Measurements from ENCODE around the gene SIGLEC12. TPM values are rescaled to one million over a fixed set of nuclear protein-coding genes. Genes with fewer than 3 reads are reported as not detected.

Gene SIGLEC12
- total and polyA plus RNA-seq, 2 of the 13 experiments (the other 11 are each of a cell fraction or from before 2014, with no cell fraction given), result not detected

DNA sequence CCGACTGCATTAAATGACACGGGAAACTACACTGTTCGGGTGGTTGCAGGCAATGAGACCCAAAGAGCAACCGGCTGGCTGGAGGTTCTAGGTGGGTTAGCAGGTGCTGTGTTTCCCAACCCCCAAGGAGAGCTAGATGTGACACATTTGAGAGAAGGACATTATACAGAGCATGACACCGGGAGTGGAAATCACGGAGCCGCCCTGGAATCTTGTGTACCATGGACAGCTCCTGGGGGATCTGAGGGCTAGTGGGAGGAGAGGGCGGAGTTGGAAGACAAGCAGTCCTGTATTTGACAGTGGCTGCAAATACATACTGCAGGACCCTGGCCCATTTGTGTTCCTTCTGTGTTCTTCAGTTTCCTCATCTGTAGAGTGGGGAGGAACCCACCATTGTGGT is 21.0 kb downstream of the SIGLEC12 start (continued):
- TF ChIP-seq, protein P1, sequence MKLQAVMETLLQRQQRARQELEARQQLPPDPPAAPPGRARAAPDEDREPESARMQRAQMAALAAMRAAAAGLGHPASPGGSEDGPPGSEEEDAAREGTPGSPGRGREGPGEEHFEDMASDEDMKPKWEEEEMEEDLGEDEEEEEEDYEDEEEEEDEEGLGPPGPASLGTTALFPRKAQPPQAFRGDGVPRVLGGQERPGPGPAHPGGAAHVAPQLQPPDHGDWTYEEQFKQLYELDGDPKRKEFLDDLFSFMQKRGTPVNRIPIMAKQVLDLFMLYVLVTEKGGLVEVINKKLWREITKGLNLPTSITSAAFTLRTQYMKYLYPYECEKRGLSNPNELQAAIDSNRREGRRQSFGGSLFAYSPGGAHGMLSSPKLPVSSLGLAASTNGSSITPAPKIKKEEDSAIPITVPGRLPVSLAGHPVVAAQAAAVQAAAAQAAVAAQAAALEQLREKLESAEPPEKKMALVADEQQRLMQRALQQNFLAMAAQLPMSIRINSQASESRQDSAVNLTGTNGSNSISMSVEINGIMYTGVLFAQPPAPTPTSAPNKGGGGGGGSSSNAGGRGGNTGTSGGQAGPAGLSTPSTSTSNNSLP (IDR thresholded peaks at IDR 0.05; ENCODE audit: low read depth, low read length), result no peak
- TF ChIP-seq, protein P2, sequence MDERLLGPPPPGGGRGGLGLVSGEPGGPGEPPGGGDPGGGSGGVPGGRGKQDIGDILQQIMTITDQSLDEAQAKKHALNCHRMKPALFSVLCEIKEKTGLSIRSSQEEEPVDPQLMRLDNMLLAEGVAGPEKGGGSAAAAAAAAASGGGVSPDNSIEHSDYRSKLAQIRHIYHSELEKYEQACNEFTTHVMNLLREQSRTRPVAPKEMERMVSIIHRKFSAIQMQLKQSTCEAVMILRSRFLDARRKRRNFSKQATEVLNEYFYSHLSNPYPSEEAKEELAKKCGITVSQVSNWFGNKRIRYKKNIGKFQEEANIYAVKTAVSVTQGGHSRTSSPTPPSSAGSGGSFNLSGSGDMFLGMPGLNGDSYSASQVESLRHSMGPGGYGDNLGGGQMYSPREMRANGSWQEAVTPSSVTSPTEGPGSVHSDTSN (CRISPR knock-in tag; IDR thresholded peaks at IDR 0.05), result no peak
- no peak for TF ChIP-seq SP5 (CRISPR knock-in tag; IDR thresholded peaks at IDR 0.05; ENCODE audit: borderline replicate concordance, low read depth)
- TF ChIP-seq, protein P3, sequence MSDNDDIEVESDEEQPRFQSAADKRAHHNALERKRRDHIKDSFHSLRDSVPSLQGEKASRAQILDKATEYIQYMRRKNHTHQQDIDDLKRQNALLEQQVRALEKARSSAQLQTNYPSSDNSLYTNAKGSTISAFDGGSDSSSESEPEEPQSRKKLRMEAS (IDR thresholded peaks at IDR 0.05), result no peak
- no peak for TF ChIP-seq ZNF549 (CRISPR knock-in tag; IDR thresholded peaks at IDR 0.05)
- TF ChIP-seq ZNF562 (CRISPR knock-in tag; IDR thresholded peaks at IDR 0.05; ENCODE audit: borderline replicate concordance), result no peak
- TF ChIP-seq, protein P4, sequence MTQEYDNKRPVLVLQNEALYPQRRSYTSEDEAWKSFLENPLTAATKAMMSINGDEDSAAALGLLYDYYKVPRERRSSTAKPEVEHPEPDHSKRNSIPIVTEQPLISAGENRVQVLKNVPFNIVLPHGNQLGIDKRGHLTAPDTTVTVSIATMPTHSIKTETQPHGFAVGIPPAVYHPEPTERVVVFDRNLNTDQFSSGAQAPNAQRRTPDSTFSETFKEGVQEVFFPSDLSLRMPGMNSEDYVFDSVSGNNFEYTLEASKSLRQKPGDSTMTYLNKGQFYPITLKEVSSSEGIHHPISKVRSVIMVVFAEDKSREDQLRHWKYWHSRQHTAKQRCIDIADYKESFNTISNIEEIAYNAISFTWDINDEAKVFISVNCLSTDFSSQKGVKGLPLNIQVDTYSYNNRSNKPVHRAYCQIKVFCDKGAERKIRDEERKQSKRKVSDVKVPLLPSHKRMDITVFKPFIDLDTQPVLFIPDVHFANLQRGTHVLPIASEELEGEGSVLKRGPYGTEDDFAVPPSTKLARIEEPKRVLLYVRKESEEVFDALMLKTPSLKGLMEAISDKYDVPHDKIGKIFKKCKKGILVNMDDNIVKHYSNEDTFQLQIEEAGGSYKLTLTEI (CRISPR knock-in tag; conservative IDR thresholded peaks at IDR 0.05), result no peak
- TF ChIP-seq, protein P5, sequence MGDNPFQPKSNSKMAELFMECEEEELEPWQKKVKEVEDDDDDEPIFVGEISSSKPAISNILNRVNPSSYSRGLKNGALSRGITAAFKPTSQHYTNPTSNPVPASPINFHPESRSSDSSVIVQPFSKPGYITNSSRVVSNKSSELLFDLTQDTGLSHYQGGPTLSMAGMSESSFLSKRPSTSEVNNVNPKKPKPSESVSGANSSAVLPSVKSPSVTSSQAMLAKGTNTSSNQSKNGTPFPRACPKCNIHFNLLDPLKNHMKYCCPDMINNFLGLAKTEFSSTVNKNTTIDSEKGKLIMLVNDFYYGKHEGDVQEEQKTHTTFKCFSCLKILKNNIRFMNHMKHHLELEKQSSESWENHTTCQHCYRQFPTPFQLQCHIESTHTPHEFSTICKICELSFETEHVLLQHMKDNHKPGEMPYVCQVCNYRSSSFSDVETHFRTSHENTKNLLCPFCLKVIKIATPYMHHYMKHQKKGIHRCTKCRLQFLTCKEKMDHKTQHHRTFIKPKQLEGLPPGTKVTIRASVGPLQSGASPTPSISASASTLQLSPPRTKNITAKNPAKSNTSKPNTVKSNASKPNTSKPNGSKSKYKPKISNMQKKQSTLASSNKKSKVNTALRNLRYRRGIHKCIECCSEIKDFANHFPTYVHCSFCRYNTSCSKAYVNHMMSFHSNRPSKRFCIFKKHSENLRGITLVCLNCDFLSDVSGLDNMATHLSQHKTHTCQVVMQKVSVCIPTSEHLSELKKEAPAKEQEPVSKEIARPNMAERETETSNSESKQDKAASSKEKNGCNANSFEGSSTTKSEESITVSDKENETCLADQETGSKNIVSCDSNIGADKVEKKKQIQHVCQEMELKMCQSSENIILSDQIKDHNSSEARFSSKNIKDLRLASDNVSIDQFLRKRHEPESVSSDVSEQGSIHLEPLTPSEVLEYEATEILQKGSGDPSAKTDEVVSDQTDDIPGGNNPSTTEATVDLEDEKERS (CRISPR knock-in tag; IDR thresholded peaks at IDR 0.05), result no peak
- TF ChIP-seq SALL2 (CRISPR knock-in tag; IDR thresholded peaks at IDR 0.05), result no peak
- TF ChIP-seq, protein P6, sequence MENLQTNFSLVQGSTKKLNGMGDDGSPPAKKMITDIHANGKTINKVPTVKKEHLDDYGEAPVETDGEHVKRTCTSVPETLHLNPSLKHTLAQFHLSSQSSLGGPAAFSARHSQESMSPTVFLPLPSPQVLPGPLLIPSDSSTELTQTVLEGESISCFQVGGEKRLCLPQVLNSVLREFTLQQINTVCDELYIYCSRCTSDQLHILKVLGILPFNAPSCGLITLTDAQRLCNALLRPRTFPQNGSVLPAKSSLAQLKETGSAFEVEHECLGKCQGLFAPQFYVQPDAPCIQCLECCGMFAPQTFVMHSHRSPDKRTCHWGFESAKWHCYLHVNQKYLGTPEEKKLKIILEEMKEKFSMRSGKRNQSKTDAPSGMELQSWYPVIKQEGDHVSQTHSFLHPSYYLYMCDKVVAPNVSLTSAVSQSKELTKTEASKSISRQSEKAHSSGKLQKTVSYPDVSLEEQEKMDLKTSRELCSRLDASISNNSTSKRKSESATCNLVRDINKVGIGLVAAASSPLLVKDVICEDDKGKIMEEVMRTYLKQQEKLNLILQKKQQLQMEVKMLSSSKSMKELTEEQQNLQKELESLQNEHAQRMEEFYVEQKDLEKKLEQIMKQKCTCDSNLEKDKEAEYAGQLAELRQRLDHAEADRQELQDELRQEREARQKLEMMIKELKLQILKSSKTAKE (CRISPR knock-in tag; IDR thresholded peaks at IDR 0.05; ENCODE audit: borderline replicate concordance), result peak; percentile 16; the same call in 1 of the 2 replicates
- TF ChIP-seq, protein P7, sequence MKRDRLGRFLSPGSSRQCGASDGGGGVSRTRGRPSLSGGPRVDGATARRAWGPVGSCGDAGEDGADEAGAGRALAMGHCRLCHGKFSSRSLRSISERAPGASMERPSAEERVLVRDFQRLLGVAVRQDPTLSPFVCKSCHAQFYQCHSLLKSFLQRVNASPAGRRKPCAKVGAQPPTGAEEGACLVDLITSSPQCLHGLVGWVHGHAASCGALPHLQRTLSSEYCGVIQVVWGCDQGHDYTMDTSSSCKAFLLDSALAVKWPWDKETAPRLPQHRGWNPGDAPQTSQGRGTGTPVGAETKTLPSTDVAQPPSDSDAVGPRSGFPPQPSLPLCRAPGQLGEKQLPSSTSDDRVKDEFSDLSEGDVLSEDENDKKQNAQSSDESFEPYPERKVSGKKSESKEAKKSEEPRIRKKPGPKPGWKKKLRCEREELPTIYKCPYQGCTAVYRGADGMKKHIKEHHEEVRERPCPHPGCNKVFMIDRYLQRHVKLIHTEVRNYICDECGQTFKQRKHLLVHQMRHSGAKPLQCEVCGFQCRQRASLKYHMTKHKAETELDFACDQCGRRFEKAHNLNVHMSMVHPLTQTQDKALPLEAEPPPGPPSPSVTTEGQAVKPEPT (CRISPR knock-in tag; IDR thresholded peaks at IDR 0.05; ENCODE audit: low read depth), result no peak
- no peak for TF ChIP-seq U2AF2 (IDR thresholded peaks at IDR 0.05; ENCODE audit: low read depth, low read length)
- TF ChIP-seq, protein P8, sequence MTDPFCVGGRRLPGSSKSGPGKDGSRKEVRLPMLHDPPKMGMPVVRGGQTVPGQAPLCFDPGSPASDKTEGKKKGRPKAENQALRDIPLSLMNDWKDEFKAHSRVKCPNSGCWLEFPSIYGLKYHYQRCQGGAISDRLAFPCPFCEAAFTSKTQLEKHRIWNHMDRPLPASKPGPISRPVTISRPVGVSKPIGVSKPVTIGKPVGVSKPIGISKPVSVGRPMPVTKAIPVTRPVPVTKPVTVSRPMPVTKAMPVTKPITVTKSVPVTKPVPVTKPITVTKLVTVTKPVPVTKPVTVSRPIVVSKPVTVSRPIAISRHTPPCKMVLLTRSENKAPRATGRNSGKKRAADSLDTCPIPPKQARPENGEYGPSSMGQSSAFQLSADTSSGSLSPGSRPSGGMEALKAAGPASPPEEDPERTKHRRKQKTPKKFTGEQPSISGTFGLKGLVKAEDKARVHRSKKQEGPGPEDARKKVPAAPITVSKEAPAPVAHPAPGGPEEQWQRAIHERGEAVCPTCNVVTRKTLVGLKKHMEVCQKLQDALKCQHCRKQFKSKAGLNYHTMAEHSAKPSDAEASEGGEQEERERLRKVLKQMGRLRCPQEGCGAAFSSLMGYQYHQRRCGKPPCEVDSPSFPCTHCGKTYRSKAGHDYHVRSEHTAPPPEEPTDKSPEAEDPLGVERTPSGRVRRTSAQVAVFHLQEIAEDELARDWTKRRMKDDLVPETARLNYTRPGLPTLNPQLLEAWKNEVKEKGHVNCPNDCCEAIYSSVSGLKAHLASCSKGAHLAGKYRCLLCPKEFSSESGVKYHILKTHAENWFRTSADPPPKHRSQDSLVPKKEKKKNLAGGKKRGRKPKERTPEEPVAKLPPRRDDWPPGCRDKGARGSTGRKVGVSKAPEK (CRISPR knock-in tag; IDR thresholded peaks at IDR 0.05; ENCODE audit: borderline replicate concordance), result no peak

All from HepG2 (cell line).